NCI-H69 (cell line): ENCODE results near the gene SLF1.
"Not testable (repeated sequence)": the region's sequence is repeated elsewhere in the genome, so short reads cannot be mapped to it uniquely, and the experiment has no call there.

ENCODE experiments used
- DNase-seq: peaks from one replicate; lab custom pipeline; 2025; lab: John Stamatoyannopoulos, UW

The SLF1 gene

GRCh38 chr5:94618493-94619328, at the start of gene SLF1, which contains the start of gene KIAA0825:
Gene SLF1 (plus strand): TSS chr5:94618669. CDS start chr5:94628811, 10,142 bp downstream.
Gene KIAA0825 (minus strand): TSS chr5:94618604. CDS start chr5:94537126, 81,478 bp downstream.
- peak; percentile 98 for DNase-seq

- no peak for DNase-seq
Observed at GRCh38 chr5:94571415-94571814, 47.1 kb upstream of the SLF1 start.

- DNase-seq, result not testable (repeated sequence)
Observed at GRCh38 chr5:94573349-94573748, 45.1 kb upstream of the SLF1 start.

GRCh38 chr5:94575196-94575595, 43.3 kb upstream of the SLF1 start:
- DNase-seq, result no peak

GRCh38 chr5:94577466-94578245, 40.8 kb upstream of the SLF1 start:
- DNase-seq, result no peak

GRCh38 chr5:94595281-94595840, 23.1 kb upstream of the SLF1 start:
- DNase-seq, result no peak

GRCh38 chr5:94613583-94613982, 4.9 kb upstream of the SLF1 start:
- peak; percentile 79 for DNase-seq

- DNase-seq, result no peak
Observed at GRCh38 chr5:94614156-94614805, 4.2 kb upstream of the SLF1 start.

- DNase-seq, result peak; percentile 18
Observed at GRCh38 chr5:94615862-94616261, 2.6 kb upstream of the SLF1 start.

- peak; percentile 87 for DNase-seq
Observed at GRCh38 chr5:94618029-94618492, 408 bp upstream of the SLF1 start.

GRCh38 chr5:94620256-94620655, 1.8 kb downstream of the SLF1 start:
- DNase-seq, result no peak

- DNase-seq, result peak; percentile 31
Observed at GRCh38 chr5:94621763-94622162, 3.3 kb downstream of the SLF1 start.

GRCh38 chr5:94623011-94623410, 4.5 kb downstream of the SLF1 start:
- peak; percentile 29 for DNase-seq

GRCh38 chr5:94623877-94624276, 5.4 kb downstream of the SLF1 start:
- no peak for DNase-seq

- no peak for DNase-seq
Observed at GRCh38 chr5:94627191-94627590, 8.7 kb downstream of the SLF1 start.

- DNase-seq, result no peak
Observed at GRCh38 chr5:94632024-94632423, 13.6 kb downstream of the SLF1 start.

GRCh38 chr5:94640176-94640575, 21.7 kb downstream of the SLF1 start:
- no peak for DNase-seq

GRCh38 chr5:94645053-94645452, 26.6 kb downstream of the SLF1 start:
- DNase-seq, result no peak

GRCh38 chr5:94646758-94647157, 28.3 kb downstream of the SLF1 start:
- no peak for DNase-seq

- no peak for DNase-seq
Observed at GRCh38 chr5:94649874-94650273, 31.4 kb downstream of the SLF1 start.

GRCh38 chr5:94658272-94658671, 39.8 kb downstream of the SLF1 start:
- DNase-seq, result no peak

- DNase-seq, result no peak
Observed at GRCh38 chr5:94660506-94660905, 42.0 kb downstream of the SLF1 start.
